ENCODE results near the gene ADAM10.
"Not testable (repeated sequence)": the region's sequence is repeated elsewhere in the genome, so short reads cannot be mapped to it uniquely, and the experiment has no call there.

The ADAM10 gene

GRCh38 chr15:58605931-58606530 lies 143.5 kb downstream of the ADAM10 start:
- no peak for DNase-seq

GRCh38 chr15:58604455-58604923 lies 145.0 kb downstream of the ADAM10 start:
- no peak for DNase-seq

- DNase-seq, result not testable (repeated sequence)
Measured at GRCh38 chr15:58603927-58604326, 145.6 kb downstream of the ADAM10 start.

GRCh38 chr15:58602823-58603222 lies 146.7 kb downstream of the ADAM10 start:
- no peak for DNase-seq

- DNase-seq, result no peak
Measured at GRCh38 chr15:58598829-58599210, 150.7 kb downstream of the ADAM10 start.

GRCh38 chr15:58597943-58598828 lies 151.3 kb downstream of the ADAM10 start:
- no peak for DNase-seq

- no peak for DNase-seq
Measured at GRCh38 chr15:58595516-58596263, 153.8 kb downstream of the ADAM10 start.

GRCh38 chr15:58594898-58595297 lies 154.6 kb downstream of the ADAM10 start:
- no peak for DNase-seq

- no peak for DNase-seq
Measured at GRCh38 chr15:58593870-58594269, 155.6 kb downstream of the ADAM10 start.

- DNase-seq, result no peak
Measured at GRCh38 chr15:58590926-58591325, 158.6 kb downstream of the ADAM10 start.

- DNase-seq, result no peak
Measured at GRCh38 chr15:58590236-58590635, 159.3 kb downstream of the ADAM10 start.

GRCh38 chr15:58589047-58589446 lies 160.5 kb downstream of the ADAM10 start:
- no peak for DNase-seq

GRCh38 chr15:58588096-58588495 lies 161.4 kb downstream of the ADAM10 start:
- no peak for DNase-seq

- DNase-seq, result no peak
Measured at GRCh38 chr15:58587486-58587885, 162.0 kb downstream of the ADAM10 start.

GRCh38 chr15:58585693-58586443 lies 163.6 kb downstream of the ADAM10 start:
- DNase-seq, result no peak

GRCh38 chr15:58584789-58585461 lies 164.6 kb downstream of the ADAM10 start:
- no peak for DNase-seq

- no peak for DNase-seq
Measured at GRCh38 chr15:58583171-58583908, 166.2 kb downstream of the ADAM10 start.

GRCh38 chr15:58582160-58582559 lies 167.3 kb downstream of the ADAM10 start:
- no peak for DNase-seq

GRCh38 chr15:58576657-58577056 lies 172.8 kb downstream of the ADAM10 start:
- DNase-seq, result no peak

- no peak for DNase-seq
Measured at GRCh38 chr15:58575045-58575786, 174.3 kb downstream of the ADAM10 start.

GRCh38 chr15:58574631-58575030 lies 174.9 kb downstream of the ADAM10 start:
- no peak for DNase-seq

Data from effector CD8-positive, alpha-beta T cell (primary cell).